IPS-11a (cell line): ENCODE measurements around the gene PPFIBP2.

Experiments used
- H3K4me3 ChIP-seq: one replicate; pipeline ENCODE4 v1.5.1; 2013; ENCODE audit warnings: low read depth, low read length, control low read depth

PPFIBP2 gene

DNA sequence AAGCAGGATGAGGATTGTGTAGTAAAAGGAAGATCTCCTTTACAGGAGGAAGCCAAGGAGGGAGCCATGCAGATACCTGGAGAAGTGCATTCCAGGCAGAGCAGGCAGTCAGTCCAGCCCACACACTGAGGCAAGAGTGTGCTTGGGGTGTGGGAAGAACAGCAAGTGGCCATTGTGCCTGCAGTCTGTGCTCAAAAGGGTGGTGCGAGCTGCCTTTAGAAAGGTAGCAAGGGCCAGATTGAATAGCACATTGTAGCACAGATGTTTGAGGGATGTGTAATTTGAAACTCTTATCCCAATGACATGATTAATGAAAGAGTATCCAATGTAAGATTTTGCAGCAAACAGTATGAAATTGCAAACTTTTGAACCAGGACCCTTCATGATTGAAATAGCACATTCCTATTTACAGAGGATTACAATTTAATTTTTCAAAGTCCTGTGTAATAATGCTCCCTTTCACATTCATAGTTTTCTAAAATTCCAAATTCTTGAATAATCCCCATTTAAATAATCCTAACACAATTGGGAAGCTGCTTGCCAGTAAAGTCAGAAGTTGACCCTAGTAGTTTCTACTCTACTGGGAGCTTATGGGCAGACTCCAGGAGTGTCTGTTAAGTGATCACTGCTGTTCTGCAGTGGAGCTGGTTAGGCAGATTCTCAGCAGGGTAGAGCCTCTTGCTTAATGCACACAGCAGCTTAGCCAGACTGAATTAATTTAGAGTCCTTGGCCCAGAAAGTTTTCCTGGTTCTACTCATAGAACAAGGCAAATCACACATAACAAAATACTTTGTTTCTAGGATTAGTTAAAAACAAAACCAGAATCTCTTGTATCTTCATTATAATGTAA, 81.4 kb downstream of the PPFIBP2 start:
- no peak overlapping the region for H3K4me3 ChIP-seq

DNA sequence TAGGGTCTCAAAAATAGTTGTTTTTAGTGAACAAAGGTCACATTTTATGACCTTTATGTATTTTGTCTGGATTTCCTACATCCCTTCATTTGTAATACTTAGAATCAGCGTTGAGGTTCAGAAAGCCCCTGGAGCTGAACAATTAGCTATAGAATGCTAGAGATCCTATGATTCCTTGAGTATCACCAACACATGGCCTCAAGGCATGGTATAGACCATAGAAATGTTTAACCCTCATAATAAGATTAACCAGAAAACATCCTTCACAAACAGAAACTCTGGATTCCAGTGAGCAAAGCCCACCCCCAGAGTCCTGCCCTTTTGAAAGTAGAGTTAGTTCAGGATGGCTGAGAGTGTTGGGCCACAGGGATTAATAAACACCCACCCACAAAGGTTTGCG, 82.2 kb downstream of the PPFIBP2 start:
- no peak overlapping the region for H3K4me3 ChIP-seq

DNA sequence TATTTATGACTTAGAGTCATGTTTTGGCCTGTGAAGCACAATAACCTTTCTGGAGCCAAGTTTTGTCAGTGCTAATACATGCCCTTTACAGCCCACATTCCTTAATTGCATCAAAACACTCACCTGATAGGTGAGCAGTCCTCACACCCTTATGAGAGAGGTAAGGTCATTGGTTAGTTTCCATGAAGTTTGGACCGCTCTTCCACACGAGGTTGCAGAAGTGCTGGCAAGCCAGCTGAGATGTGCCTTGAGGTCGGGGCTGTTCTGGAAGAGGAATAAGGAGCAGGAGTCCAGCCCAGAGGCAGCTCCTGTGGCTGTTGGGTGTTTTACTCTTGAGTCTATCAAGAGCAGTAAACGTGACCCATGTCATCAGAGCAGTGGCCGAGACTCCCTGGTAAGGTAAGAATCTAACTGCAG, 83.2 kb downstream of the PPFIBP2 start:
- H3K4me3 ChIP-seq, result no peak overlapping the region

DNA sequence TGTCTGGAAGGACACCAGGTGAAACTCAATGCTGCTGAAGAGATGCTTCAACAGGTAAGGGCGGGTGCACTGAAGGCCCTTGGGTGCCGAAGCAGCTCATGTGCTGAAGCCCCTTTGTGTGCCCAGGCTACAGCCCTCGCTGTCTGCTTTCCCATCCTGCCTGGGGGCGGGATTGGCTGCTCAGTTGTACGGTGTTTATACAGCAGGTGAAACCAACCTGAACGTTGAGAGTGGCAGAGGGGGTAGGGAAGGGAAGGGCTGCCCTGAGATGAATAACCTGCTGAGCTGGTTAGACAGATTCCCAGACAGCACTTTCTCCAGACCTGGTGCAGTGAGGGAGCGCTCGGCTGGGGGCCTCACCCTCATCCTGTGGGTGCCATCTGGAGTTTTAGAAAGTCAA, 83.8 kb downstream of the PPFIBP2 start:
- H3K4me3 ChIP-seq, result no peak overlapping the region

- H3K4me3 ChIP-seq, result no peak overlapping the region
These were observed 85.4 kb downstream of the PPFIBP2 start for GRCh38 chr11:7599209-7599608.

- no peak overlapping the region for H3K4me3 ChIP-seq
These were observed 86.5 kb downstream of the PPFIBP2 start for GRCh38 chr11:7600205-7600775.

DNA sequence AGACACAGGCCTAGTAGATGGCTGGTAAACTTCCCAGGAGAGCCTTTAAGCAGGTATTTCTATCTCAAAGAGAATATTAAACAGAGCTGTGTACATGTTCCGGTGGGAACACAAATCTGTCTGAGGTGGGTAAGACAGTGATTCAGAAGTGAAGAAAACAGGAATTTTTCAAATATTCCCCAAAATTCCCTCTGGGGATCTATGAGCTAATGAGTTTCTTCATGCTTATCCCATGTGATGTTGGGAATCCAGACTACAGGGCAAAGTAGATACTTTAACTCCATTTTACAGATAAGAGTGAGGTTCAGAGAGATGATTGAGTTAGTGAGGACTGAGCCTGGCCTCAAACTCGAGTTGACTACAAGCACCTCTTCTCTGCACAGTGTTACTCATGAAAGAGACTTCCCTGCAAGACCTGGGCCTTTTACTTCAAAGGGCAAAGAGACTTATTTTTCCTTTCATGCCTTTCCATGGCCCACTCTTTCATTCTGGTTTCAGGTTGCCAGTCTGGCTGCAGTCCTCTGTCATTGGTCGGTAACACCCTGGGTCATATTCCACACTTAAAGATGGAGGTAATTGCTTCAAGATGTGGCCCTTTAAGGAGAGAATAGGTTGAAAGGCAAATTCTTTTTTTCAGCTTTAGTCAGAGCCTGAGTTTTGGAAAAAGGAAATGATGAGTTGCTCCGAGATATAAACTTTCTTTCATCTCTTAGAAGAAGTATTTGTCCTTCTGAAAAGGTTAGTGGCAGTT, 89.4 kb downstream of the PPFIBP2 start:
- no peak overlapping the region for H3K4me3 ChIP-seq

GRCh38 chr11:7604331-7604955, 90.6 kb downstream of the PPFIBP2 start:
- no peak overlapping the region for H3K4me3 ChIP-seq

- H3K4me3 ChIP-seq, result no peak overlapping the region
These were observed 91.6 kb downstream of the PPFIBP2 start for GRCh38 chr11:7605186-7605943.

GRCh38 chr11:7606496-7606895, 92.7 kb downstream of the PPFIBP2 start:
- H3K4me3 ChIP-seq, result no peak overlapping the region

DNA sequence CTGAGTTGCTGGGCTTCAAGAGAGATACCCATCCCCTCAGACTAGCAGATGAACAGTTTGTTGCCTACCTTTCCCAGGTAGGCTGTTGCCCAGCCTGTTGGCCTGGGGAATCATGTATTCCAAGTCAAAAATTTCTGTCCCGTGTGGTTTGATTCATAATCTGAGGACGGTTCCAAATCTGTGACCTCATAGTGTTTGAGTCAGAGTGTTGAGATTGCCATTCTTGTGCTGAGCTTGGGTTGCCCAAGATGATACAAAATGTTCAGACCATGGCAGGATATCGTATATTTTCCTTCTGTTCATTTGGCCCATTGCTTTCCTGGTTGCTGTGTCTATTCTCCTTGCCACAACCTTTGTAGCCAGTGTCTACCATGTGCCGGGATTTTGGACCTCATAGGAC, 95.2 kb downstream of the PPFIBP2 start:
- no peak overlapping the region for H3K4me3 ChIP-seq

- no peak overlapping the region for H3K4me3 ChIP-seq
These were observed 95.7 kb downstream of the PPFIBP2 start for GRCh38 chr11:7609521-7609920.

- H3K4me3 ChIP-seq, result no peak overlapping the region
These were observed 96.6 kb downstream of the PPFIBP2 start for GRCh38 chr11:7610393-7610792.

- H3K4me3 ChIP-seq, result no peak overlapping the region
These were observed 97.6 kb downstream of the PPFIBP2 start for GRCh38 chr11:7611411-7611810.

GRCh38 chr11:7612056-7612660, 98.4 kb downstream of the PPFIBP2 start:
- no peak overlapping the region for H3K4me3 ChIP-seq

- no peak overlapping the region for H3K4me3 ChIP-seq
These were observed 99.0 kb downstream of the PPFIBP2 start for GRCh38 chr11:7612661-7613393.

- no peak overlapping the region for H3K4me3 ChIP-seq
These were observed 99.6 kb downstream of the PPFIBP2 start for GRCh38 chr11:7613394-7613720.

DNA sequence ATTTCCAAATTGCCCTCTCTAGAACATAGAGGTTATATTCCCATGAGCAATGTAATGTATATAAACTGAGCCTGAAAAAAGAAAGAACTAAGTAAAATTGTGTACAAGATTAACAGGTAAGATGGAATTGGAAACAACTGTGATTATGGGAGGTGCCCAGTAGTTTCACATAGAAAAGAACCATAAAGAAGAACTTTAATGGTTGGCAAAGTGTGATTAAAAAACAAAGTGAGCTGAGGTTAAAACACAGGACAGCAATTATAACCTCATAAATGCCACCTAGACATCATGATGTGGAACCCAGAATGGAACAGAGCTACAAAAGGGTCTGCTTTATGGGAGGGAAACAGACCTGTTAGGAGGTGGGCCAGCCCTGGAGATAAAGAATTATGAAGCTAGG, 100.9 kb downstream of the PPFIBP2 start:
- no peak overlapping the region for H3K4me3 ChIP-seq

DNA sequence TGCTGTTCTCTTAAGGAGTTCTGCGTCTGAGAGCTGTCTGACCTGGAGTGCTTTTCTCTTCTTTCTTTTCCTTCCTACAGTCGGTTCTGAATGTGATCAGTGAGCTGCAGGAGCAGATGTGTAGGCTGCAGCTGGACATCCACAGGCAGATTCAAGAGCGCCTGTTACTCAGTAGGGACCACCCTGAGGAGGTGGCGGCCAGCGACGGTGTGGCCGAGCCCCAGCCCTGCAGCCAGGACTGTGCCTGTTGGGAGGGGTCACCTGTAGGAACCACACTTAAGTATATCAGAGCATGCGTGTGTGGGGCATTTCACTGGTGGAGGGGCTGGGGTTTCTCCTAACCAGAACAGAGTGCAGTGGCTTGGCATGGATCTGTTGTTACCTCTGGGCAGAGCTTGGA, 103.2 kb downstream of the PPFIBP2 start:
- no peak overlapping the region for H3K4me3 ChIP-seq

DNA sequence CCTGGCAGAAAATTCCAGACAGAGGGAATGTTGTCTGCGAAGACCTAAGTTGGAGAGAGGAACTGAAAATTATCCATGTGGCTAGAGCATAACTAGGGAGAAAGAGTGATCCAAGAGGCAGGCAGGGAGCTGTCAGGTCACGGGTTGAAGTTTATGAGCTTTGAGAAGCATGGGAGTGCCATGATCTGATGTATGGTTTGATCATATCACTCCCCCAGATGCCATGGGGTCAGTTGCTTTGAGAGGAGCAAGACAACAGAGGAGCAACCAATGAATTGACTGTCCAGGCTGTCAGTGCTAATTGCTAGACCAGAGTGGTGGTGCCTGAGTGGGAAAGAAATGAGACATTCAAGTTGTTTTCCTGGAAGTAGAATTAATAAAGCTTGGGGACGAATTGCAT, 105.5 kb downstream of the PPFIBP2 start:
- H3K4me3 ChIP-seq, result no peak overlapping the region
